ENCODE data around the gene ADRB2.
"Not testable (repeated sequence)": the region's sequence is repeated elsewhere in the genome, so short reads cannot be mapped to it uniquely, and the experiment has no call there.

The ADRB2 gene

GRCh38 chr5:148826053-148826738, at the start of gene ADRB2:
TSS of gene ADRB2 (plus strand) at chr5:148826611. CDS start at chr5:148826832, 221 bp downstream.
- peak; percentile 99 for DNase-seq

GRCh38 chr5:148776780-148777179, 49.6 kb upstream of the ADRB2 start:
- peak; percentile 91 for DNase-seq

- DNase-seq = no peak
Measured at GRCh38 chr5:148778882-148779281, 47.5 kb upstream of the ADRB2 start.

DNA sequence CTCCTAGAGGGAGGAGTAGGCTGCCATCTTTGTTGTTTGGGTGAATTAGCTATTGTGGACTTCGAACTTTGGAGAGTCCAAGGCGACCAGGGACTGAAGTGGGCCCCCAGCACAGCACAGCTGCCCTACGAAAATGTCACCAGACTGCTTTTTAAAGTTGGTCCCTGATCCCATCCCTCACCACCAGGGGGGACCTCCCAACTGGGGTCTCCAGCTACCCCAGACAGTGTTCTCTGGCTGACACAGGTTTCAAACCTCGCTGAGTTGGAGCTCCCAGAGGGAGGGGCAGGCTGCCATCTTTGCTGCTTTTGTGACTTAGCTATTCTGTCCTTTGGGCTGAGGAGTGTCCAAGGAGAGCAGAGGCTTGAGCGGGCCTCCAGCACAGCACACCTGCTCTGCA, 45.7 kb upstream of the ADRB2 start:
- DNase-seq = no peak

GRCh38 chr5:148781766-148782165, 44.6 kb upstream of the ADRB2 start:
- no peak for DNase-seq

- no peak for DNase-seq
Measured at GRCh38 chr5:148785223-148785622, 41.2 kb upstream of the ADRB2 start.

DNA sequence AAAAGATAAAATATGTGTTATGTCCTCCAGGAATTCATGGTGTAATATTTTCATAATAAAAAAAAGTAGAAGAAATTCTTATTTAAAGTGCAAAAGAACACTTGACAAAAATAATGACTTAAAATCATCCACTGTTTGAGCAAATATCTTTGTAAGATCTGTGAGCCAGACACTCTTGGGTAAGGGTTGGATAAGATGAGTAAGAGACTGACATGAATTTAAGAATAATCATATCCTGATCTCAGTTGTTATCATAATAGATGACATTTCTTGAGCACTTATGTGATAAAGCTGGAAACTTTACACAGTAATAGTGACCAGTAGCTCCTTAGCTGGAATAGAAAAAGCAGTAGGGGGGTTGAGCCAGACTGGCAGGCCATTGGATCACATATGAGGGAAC, 40.0 kb upstream of the ADRB2 start:
- DNase-seq = no peak

DNA sequence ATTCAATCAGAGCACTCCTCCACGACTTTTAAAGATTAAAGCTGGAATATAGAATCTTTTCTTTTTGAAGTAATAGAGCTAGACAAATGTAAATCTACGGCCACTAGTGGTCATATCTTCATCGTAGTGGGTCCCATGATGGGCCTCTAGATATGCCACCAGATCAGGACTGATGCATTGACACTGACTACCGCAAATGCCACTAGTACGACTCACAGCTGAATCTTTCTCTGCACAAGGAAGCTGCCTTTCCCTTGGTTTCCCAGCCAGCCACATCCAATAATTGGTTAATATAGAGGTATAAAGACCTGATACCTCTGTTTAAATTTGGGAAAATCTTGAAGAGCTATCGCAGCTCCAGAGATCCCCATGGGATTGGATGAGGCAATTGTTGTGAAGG, 37.8 kb upstream of the ADRB2 start:
- no peak for DNase-seq

DNA sequence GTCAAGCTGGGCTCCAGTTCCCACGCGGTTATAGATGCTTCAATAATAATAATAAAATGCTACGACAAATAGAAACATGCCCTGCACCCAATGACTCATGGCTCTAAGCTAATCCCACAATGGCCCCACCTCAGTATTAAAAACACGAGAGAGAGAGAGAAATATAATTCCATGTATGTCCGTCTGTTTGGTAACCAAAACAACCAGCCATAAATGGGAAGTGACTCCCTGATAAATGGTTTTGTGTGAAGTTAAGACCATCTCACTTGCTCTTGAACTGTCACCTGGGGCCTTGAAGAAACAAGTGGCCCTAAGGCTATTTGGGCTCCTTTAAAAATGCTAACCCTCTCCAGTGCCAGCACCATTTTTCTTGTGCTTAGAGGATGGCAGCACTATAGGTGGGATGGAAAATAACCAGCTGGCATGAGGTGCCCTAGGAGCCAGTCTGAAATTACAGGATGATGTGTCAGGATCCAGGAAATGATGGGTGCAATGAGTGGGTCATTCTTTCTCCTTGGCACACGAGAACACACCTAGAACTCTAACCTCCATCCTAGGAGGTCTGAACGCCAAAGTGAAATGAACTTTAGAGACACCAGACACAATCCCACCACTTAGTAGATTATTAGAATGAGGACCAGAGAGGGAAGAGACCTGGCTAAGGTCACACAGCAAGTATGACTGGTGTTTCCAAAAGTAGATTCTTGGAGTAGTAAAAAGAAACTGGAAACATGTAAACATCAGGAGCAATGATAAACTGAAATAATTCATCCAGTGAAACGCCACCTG, 35.7 kb upstream of the ADRB2 start:
- DNase-seq = no peak

- no peak for DNase-seq
Measured at GRCh38 chr5:148791334-148791667, 35.1 kb upstream of the ADRB2 start.

DNA sequence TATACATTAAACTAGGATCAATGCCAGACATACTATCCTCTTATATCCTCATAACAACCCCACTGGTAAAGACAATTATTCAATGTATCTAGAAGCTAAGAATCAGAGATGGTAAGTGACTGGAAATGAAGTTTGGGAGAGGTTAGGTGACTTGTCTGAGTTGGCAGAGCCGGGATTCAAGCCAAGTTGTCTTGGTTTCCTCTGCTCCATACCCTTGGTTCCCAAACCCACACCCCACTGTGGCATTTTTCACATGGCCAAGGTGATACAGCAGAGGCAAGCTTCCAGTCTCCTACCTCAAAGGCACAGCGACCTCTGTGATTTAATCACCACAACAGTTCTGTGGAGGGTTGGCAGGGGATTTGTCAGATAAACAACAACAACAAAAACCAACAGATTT, 34.7 kb upstream of the ADRB2 start:
- DNase-seq = no peak

GRCh38 chr5:148792744-148793143, 33.7 kb upstream of the ADRB2 start:
- DNase-seq = no peak

DNA sequence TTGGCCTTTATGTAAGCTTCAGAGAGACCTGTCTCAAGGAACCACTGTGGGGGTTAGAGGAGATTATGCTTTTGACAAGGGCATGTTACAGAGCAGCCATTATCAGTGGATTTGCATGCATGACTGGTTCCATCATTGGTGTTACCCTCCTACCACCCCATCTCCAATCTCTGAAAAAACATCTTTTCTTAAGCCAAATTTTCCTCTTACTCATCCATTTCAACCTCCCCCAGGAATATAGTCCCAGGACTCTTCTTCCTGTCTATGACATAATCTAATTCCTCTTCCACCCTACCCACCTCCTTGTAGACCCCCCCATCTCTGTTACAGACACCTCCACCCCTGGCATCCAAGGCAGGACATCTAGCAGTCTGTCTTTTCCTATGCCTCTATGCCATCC, 33.1 kb upstream of the ADRB2 start:
- DNase-seq = no peak

DNA sequence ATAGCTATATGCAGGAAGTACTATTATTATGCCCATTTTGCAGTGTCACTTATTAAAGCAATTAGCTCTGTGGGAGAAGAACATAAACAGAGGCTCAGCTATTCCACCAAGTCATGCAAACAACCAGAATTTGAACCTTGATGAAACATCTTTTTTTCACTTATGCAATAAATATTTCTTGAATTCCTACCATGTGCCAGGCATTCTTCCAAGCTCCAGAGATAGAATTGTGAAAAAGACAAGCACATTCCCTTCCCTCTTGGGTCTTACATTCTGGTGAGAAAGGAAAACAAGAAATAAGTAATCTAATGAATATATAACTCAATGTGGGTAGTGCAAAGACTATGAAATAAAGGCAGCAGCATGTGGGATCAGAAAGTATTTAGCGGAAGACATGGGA, 32.1 kb upstream of the ADRB2 start:
- DNase-seq = no peak

DNA sequence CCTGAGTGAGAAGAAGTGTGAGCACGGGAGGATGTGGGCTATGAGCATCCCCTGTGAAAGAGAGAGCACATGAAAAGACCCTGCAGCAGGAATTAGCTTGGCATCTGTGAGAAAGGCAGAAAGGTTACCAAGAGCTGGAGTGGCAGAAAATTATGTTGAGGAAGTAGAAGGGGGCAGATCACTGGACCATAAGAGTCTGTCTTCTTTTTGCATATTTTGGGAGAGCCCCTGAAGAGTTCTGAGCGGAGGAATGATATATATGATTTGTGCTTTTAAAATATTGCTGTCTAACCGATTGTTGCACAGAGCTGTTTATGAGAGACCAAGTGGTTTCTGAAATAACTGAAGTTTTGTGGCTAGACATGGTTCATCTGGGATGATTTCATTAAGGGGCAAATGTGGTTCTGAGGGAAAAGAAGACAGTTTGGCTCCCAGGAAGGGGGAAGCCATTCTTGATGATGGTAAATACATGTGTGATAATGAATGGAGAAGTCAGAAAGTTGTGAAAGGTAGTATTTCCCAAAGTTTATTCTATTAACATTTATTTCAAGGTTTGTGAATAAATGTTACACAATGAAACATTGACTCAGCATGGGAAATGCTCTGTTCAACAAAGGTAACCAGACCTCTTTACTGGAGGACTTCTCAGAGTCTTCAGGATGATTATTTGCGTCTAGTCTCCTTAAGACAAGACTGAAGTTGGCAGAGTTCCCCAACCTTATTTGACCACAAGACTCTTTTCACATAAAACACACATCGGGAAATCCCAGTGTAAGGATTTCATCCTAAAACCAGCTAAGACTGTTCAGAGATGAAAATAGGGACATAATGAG, 31.5 kb upstream of the ADRB2 start:
- no peak for DNase-seq

- no peak for DNase-seq
Measured at GRCh38 chr5:148796936-148797335, 29.5 kb upstream of the ADRB2 start.

GRCh38 chr5:148798786-148799185, 27.6 kb upstream of the ADRB2 start:
- no peak for DNase-seq

- no peak for DNase-seq
Measured at GRCh38 chr5:148799737-148800527, 26.5 kb upstream of the ADRB2 start.

DNA sequence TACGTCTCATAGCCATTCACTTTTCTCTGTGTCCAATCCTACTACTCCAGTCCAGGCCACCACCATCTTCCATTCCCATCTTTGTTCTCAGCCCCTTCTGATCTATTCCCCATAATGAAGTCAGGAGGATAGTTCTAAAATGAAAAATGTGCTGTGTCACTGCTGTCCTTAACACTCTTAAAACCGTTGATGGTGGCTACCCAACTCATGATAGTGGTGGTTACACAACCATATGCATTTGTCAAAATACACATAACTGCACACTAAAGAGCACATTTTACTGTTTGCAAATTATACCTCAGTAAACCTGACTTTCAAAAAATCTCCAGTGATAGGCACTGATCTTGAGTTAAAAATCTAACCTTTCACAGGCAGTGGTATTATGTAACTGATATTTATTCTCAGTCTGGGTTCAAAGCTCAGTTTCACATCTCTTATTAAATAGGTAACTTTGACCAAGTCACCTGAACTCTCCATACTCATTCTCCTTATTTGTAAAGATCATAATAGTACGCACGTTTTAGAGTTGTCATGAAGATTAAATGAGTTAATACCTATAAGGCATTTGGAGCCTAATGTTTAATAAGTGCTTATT, 24.6 kb upstream of the ADRB2 start:
- DNase-seq = no peak

- DNase-seq = not testable (repeated sequence)
Measured at GRCh38 chr5:148803451-148803850, 23.0 kb upstream of the ADRB2 start.

GRCh38 chr5:148804393-148804792, 22.0 kb upstream of the ADRB2 start:
- no peak for DNase-seq
